ENCODE measurements around the gene ME3. TPM values are rescaled to one million over a fixed set of nuclear protein-coding genes. Genes with fewer than 3 reads are reported as not detected.

Gene ME3
- polyA plus RNA-seq, 1 donor (not counting 4 experiments of a cell fraction or from before 2014, with no cell fraction given), result 1.0 TPM

DNA sequence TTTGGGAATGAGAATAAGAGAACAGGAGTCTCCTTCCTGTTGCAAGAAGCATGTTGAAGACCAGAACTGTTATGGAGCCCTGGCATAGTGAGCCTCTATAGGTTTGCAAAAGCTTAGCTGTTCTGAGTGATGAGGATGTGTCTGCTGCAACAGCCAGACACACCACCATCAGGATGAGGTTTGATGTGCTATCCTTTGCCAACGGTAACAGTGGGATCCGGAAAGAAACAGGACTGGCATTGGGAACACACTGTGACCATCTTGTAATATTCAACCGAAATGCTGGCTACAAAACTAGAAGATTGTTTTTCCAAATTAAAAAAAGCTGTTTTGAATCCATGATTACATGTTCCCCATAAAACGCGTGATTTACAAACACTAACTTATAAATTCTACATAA lies 117.0 kb downstream of the ME3 start:
- Histone ChIP-seq H3K4me1 (ENCODE audit: control insufficient read depth, extremely low read depth, insufficient read depth, low read length) (peaks cover 40% of the 10 kb centered on the region), H3K27me3 (ENCODE audit: control insufficient read depth, extremely low read depth, insufficient read depth, low read length) (no peaks in the 10 kb centered on the region), H3K9me3 (ENCODE audit: control insufficient read depth, low read depth, low read length) (no peaks in the 10 kb centered on the region), H3K4me2 (ENCODE audit: control insufficient read depth, extremely low read depth, insufficient read depth, low read depth, low read length) (no peak overlapping the region), H2AFZ (ENCODE audit: control insufficient read depth, low read length) (no peak overlapping the region), H3K27ac (ENCODE audit: control insufficient read depth, insufficient read depth, low read length) (no peak overlapping the region), H4K20me1 (ENCODE audit: control insufficient read depth, extremely low read depth, insufficient read depth, low read length) (no peaks in the 10 kb centered on the region), H3K9me1 (ENCODE audit: control insufficient read depth, extremely low read depth, insufficient read depth, low read length) (no peaks in the 10 kb centered on the region), H3K79me2 (ENCODE audit: control insufficient read depth, insufficient read depth, low read length) (no peaks in the 10 kb centered on the region), H3K9ac (ENCODE audit: control insufficient read depth, extremely low read depth, insufficient read depth, low read length) (no peak overlapping the region), H3K4me3 (ENCODE audit: control insufficient read depth in 2 of 3, extremely low read depth in 1 of 3, insufficient read depth in 2 of 3, low read depth in 1 of 3, low read length in 3 of 3) (no peak overlapping the region), H3K36me3 (ENCODE audit: control insufficient read depth in 2 of 2, extremely low read depth in 1 of 2, insufficient read depth in 2 of 2, low read length in 2 of 2) (no peaks in the 10 kb centered on the region)
- no peak for TF ChIP-seq CTCF (optimal IDR thresholded peaks at IDR 0.05 in 1 of 3, IDR thresholded peaks at IDR 0.05 in 1 of 3, conservative IDR thresholded peaks at IDR 0.05 in 1 of 3; ENCODE audit: extremely low read depth in 1 of 3, insufficient read depth in 2 of 3, low read length in 3 of 3)
- TF ChIP-seq EZH2 (IDR thresholded peaks at IDR 0.05; ENCODE audit: low read length), result no peak
- dilution Hi-C loops (cut with MboI; ENCODE audit: extremely low pct_ligation_motif_present, low sequenced_read_pairs), result no loop called here
- FAIRE-seq (no peak), DNase-seq (ENCODE audit: low read depth, low spot score) (no peak)

- Histone ChIP-seq H3K9ac (ENCODE audit: control insufficient read depth, extremely low read depth, insufficient read depth, low read length) (no peak overlapping the region), H3K79me2 (ENCODE audit: control insufficient read depth, insufficient read depth, low read length) (no peaks in the 10 kb centered on the region), H3K4me1 (ENCODE audit: control insufficient read depth, extremely low read depth, insufficient read depth, low read length) (peaks cover 31% of the 10 kb centered on the region), H3K27me3 (ENCODE audit: control insufficient read depth, extremely low read depth, insufficient read depth, low read length) (no peaks in the 10 kb centered on the region), H3K36me3 (ENCODE audit: control insufficient read depth in 2 of 2, extremely low read depth in 1 of 2, insufficient read depth in 2 of 2, low read length in 2 of 2) (no peaks in the 10 kb centered on the region), H3K9me1 (ENCODE audit: control insufficient read depth, extremely low read depth, insufficient read depth, low read length) (no peaks in the 10 kb centered on the region), H2AFZ (ENCODE audit: control insufficient read depth, low read length) (no peak overlapping the region), H3K4me2 (ENCODE audit: control insufficient read depth, extremely low read depth, insufficient read depth, low read depth, low read length) (no peak overlapping the region), H3K9me3 (ENCODE audit: control insufficient read depth, low read depth, low read length) (no peaks in the 10 kb centered on the region), H4K20me1 (ENCODE audit: control insufficient read depth, extremely low read depth, insufficient read depth, low read length) (no peaks in the 10 kb centered on the region), H3K27ac (ENCODE audit: control insufficient read depth, insufficient read depth, low read length) (no peak overlapping the region), H3K4me3 (ENCODE audit: control insufficient read depth in 2 of 3, extremely low read depth in 1 of 3, insufficient read depth in 2 of 3, low read depth in 1 of 3, low read length in 3 of 3) (no peak overlapping the region)
- FAIRE-seq (peak; percentile 17), DNase-seq (ENCODE audit: low read depth, low spot score) (no peak)
- no peak for TF ChIP-seq CTCF (optimal IDR thresholded peaks at IDR 0.05 in 1 of 3, IDR thresholded peaks at IDR 0.05 in 1 of 3, conservative IDR thresholded peaks at IDR 0.05 in 1 of 3; ENCODE audit: extremely low read depth in 1 of 3, insufficient read depth in 2 of 3, low read length in 3 of 3)
- TF ChIP-seq EZH2 (IDR thresholded peaks at IDR 0.05; ENCODE audit: low read length), result no peak
- dilution Hi-C loops (cut with MboI; ENCODE audit: extremely low pct_ligation_motif_present, low sequenced_read_pairs), result no loop called here
Measured at GRCh38 chr11:86553265-86553664, 119.2 kb downstream of the ME3 start.
